Measurements from ENCODE around the gene TENM3. TPM values are rescaled to one million over a fixed set of nuclear protein-coding genes. Genes with fewer than 3 reads are reported as not detected.

TENM3 gene
- polyA plus RNA-seq, 1 experiment = 54.9 TPM

- no peak overlapping the region for H3K27ac ChIP-seq (ENCODE audit: low read depth, low read length)
- no peak for DNase-seq (ENCODE audit: low read depth, low spot score)
- H3K9me3 ChIP-seq (ENCODE audit: control insufficient read depth, insufficient read depth, low read length) = peaks cover 3% of the 10 kb centered on the region; the same call in 1 of the 2 replicates
- H3K4me3 ChIP-seq (ENCODE audit: low read depth, low read length) = no peak overlapping the region
- ChIA-PET POLR2A (no interaction called here), CTCF (no interaction called here)
- TF ChIP-seq CTCF (IDR thresholded peaks at IDR 0.05; ENCODE audit: low read depth, low read length) = no peak
- H3K27me3 ChIP-seq (ENCODE audit: control insufficient read depth, insufficient read depth, low read length) = no peaks in the 10 kb centered on the region
These were observed 505.1 kb downstream of the TENM3 start for GRCh38 chr4:182748283-182748682.

DNA sequence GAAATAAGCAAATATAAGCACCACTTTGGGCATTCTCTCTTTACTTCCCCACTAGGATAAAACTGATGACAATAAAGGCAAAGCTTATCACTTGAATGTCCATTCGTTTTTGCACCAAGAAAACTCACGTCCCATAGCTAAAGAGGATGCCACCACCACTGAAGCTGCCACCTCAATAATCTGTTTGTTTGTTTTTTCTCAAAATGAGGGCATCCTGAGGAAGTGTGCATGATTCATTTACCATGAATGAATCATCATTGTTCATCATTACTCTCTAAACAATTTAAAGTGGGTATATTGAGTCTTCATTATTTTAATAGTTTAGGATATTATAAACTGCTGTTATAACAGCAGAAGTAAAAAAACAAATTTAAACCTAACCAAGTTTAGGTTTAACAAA, 505.7 kb downstream of the TENM3 start:
- Histone ChIP-seq H3K9me3 (ENCODE audit: control insufficient read depth, insufficient read depth, low read length) (peaks cover 3% of the 10 kb centered on the region; the same call in 1 of the 2 replicates), H3K27me3 (ENCODE audit: control insufficient read depth, insufficient read depth, low read length) (no peaks in the 10 kb centered on the region), H3K27ac (ENCODE audit: low read depth, low read length) (no peak overlapping the region), H3K4me3 (ENCODE audit: low read depth, low read length) (no peak overlapping the region)
- TF ChIP-seq CTCF (IDR thresholded peaks at IDR 0.05; ENCODE audit: low read depth, low read length) = no peak
- POLR2A ChIA-PET = no interaction called here
- no peak for DNase-seq (ENCODE audit: low read depth, low spot score)
- CTCF ChIA-PET = interaction anchor here (1.5 kb wide), 1 partner anchor 57 kb away, joined by 3 read pairs; no protein-coding TSS in a partner anchor

DNA sequence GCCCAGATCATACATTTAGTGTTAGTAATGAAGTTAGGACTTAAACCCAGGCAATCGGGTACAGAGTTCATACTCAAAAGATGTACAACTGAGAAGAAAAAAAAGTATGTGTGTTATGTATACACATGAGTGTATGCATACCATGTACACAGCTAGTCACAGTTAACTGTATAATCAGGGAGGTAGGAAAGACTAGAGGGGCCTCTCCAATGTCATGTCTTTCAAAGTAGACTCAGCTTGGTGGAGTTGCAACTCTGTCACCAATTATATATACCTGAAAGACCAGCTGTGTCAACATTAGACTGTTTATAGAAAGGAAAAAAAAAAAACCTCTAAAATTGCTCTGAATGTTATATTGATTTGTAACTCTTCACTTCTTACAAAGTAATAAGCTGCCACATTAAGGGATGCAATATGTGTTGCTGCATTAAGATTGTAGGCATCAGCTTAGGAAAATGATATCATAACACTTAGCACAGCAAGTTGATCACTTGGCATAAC, 506.5 kb downstream of the TENM3 start:
- no peaks in the 10 kb centered on the region for H3K27me3 ChIP-seq (ENCODE audit: control insufficient read depth, insufficient read depth, low read length)
- peaks cover 3% of the 10 kb centered on the region; the same call in 1 of the 2 replicates for H3K9me3 ChIP-seq (ENCODE audit: control insufficient read depth, insufficient read depth, low read length)
- no peak for DNase-seq (ENCODE audit: low read depth, low spot score)
- no peak for TF ChIP-seq CTCF (IDR thresholded peaks at IDR 0.05; ENCODE audit: low read depth, low read length)
- H3K4me3 ChIP-seq (ENCODE audit: low read depth, low read length) = no peak overlapping the region
- ChIA-PET CTCF (interaction anchor here (1.5 kb wide), 1 partner anchor 56 kb away, joined by 3 read pairs; no protein-coding TSS in a partner anchor), POLR2A (interaction anchor here (0.7 kb wide), 1 partner anchor 1238 kb away, joined by 3 read pairs; no protein-coding TSS in a partner anchor)
- H3K27ac ChIP-seq (ENCODE audit: low read depth, low read length) = no peak overlapping the region

DNA sequence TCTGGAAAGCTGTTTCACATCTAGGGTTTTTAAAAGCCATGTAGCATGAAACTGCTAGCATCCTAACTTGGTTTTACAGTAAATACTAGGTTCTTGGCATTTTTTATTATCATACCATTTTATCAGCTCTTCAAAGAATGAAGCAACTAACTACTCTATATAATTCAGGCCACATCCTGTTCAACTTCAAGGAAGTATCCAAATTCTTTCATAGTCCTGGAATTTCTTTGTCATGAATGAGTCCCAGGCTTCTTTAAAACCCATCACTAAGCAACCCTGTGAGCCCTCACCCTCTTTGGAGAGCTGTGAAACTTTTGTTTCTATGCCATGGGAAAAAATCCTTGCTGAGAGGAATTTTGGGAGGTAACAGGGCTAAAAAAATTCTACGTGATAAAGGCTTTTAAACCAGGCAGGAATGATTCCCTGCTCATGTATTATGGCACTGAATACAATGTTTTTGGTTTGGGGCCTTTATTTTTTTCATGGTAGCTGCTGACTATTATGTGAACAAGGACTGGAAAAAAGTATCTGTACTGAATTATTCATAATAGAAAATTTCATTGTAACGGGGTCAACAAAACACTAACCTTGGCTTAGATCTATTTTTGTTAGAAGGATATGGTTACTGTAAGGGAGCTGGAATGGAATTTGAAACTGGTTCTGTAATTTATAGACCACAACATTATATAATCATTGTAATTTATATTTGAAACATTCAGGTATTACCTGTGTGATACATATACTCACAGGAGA, 509.1 kb downstream of the TENM3 start:
- peak; percentile 32 for DNase-seq (ENCODE audit: low read depth, low spot score)
- peaks cover 5% of the 10 kb centered on the region; the same call in 1 of the 2 replicates for H3K9me3 ChIP-seq (ENCODE audit: control insufficient read depth, insufficient read depth, low read length)
- ChIA-PET CTCF (interaction anchor here (1.7 kb wide), 1 partner anchor 509 kb away, joined by 3 read pairs; no protein-coding TSS in a partner anchor), POLR2A (interaction anchor here (0.7 kb wide), 1 partner anchor 139 kb away, joined by 6 read pairs; no protein-coding TSS in a partner anchor)
- peak overlapping the region; percentile 49 for H3K27ac ChIP-seq (ENCODE audit: low read depth, low read length)
- no peak overlapping the region for H3K4me3 ChIP-seq (ENCODE audit: low read depth, low read length)
- H3K27me3 ChIP-seq (ENCODE audit: control insufficient read depth, insufficient read depth, low read length) = no peaks in the 10 kb centered on the region
- TF ChIP-seq CTCF (IDR thresholded peaks at IDR 0.05; ENCODE audit: low read depth, low read length) = no peak

DNA sequence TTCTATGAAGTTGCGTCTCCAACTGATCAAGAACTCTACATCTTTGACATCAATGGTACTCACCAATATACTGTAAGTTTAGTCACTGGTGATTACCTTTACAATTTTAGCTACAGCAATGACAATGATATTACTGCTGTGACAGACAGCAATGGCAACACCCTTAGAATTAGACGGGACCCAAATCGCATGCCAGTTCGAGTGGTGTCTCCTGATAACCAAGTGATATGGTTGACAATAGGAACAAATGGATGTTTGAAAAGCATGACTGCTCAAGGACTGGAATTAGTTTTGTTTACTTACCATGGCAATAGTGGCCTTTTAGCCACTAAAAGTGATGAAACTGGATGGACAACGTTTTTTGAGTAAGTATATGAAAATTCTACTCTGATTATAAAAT, 511.7 kb downstream of the TENM3 start:
- TF ChIP-seq CTCF (IDR thresholded peaks at IDR 0.05; ENCODE audit: low read depth, low read length) = no peak
- no peak overlapping the region for H3K4me3 ChIP-seq (ENCODE audit: low read depth, low read length)
- no peaks in the 10 kb centered on the region for H3K27me3 ChIP-seq (ENCODE audit: control insufficient read depth, insufficient read depth, low read length)
- no peak overlapping the region for H3K27ac ChIP-seq (ENCODE audit: low read depth, low read length)
- no peak for DNase-seq (ENCODE audit: low read depth, low spot score)
- ChIA-PET POLR2A (no interaction called here), CTCF (no interaction called here)
- H3K9me3 ChIP-seq (ENCODE audit: control insufficient read depth, insufficient read depth, low read length) = peaks cover 5% of the 10 kb centered on the region; the same call in 1 of the 2 replicates
